GM19468 (cell line): ENCODE measurements around the gene BAIAP2.
"Not testable (repeated sequence)": the region's sequence is repeated elsewhere in the genome, so short reads cannot be mapped to it uniquely, and the experiment has no call there.

Experiments used
- ATAC-seq: cut with Tn5 transposase; IDR thresholded peaks from one replicate; pipeline ENCODE4 v1.9.1; 2021; ENCODE audit warnings: mild to moderate bottlenecking, moderate library complexity, moderate number of reproducible peaks; ENCODE audit not compliant: unreplicated experiment; ENCODE audit errors: extremely low read depth

Gene BAIAP2

DNA sequence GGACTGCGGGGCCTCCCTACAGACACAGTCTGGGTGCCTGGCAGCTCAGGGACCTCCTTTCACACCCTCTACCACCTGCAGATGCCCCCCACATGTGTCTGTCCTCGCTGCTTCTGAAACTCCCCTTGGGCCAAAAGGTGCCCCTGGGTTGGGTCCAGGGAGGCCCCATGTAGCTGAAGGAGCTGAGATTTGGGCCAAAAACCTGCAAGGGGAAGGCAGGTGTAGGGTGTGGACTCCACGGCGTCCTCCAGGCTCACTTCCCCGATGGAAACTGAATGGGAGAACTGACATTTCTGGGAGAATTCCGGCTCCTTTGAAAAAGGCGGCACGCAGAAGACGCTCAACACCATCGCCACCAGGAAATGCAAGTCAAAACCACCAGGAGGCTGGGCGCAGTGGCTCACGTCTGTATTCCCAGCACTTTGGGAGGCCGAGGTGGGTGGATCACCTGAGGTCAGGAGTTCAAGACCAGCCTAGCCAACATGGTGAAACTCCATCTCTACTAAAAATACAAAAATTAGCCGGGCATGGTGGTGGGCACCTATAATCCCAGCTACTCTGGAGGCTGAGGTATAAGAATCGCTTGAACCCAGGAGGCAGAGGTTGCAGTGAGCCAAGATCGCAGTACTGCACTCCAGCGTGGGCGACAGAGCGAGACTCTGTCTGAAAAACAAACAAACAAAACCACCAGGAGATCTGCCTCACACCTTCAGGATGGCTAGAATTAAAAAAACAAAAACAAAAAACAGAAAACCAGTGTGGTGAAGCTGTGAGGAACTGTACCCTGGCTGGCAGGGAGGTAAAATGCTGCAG is 13.2 kb upstream of the BAIAP2 start:
- no peak for ATAC-seq

DNA sequence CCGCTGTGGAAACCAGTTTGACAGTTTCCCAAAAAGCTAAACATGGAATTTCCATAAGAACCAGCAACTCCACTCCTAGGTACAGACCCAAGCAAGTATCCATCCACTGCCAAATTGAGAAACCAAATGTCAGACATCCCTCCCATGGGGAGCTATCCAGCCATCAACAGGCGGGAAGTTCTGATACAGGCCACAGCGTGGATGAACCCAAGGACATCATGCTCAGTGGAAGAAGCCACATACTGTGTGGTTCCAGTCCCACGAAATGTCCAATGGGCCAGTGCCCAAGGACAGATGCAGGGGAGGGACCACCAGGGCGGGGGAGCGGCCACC is 12.6 kb upstream of the BAIAP2 start:
- ATAC-seq, result no peak

DNA sequence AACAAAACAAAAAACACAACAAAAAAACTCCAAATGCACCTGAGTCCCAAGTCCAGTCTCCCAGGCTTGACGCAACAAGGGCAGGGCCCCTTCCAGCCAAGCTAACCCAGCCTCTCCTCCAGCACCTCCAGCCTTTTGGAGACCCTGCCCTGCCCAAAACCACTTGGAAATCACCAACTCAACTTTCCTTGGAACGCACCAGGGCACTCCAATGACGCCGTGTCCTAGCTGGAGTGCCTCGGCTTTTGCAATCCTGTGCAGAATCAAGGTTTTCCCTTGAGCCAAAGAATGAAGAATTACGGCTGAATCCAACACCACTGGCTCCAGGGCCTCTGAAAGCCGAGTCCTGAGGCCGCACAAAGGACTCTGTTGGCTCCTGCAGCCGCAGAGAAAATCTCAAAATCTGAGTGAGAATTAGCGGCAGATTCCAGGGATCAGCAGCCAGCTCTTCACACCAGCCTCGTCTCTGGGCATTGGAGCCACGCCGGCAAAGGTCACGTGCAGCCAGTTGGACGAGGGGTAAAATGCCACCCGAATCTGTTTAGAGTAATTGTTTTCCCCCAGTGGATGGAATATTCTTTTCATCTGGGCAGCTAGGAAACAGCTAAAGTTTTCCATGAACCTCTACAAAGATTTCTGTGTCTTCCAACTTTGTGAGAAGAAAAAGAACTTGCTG is 9.7 kb upstream of the BAIAP2 start:
- no peak for ATAC-seq

- no peak for ATAC-seq
Observed at GRCh38 chr17:81025741-81026129, 9.2 kb upstream of the BAIAP2 start.

DNA sequence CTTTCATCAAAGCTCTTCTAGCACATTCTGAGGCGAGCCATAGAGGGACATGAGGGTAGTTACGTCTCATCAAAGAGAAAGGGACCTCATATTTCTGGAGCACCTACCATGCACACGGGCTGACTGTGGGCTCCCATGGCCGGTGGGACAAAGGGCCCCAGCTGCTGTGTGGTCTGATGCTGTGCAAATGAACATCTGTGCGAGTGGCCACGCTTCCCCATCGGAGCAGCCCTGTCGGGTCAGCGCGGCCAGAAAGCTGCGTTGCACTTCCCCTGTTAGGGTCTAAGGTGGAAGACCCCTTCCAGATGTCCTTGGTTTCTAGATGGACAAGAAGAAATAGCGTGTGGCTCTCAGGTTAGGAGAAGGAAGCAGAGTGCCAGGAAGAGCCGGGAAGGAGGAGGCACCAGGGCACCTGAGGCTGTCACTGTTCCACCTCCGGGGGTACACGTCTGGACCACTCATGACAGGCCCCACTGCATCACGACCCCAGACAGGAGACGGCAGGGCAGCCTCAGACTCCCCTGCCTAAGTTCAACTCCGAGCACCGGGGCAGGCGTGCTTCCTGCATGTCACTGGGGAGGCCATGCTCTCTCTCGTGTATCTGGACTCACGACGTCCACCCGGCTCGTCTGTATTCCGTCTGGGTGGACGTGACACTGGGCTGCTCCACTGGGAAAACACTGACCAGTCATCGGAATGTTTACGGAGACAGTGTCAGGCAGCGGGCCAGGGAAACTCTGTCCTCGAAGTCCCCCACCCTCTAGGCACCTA is 8.5 kb upstream of the BAIAP2 start:
- no peak for ATAC-seq

GRCh38 chr17:81027038-81027437 is 7.9 kb upstream of the BAIAP2 start:
- ATAC-seq, result no peak

- ATAC-seq, result no peak
Observed at GRCh38 chr17:81027591-81028505, 7.1 kb upstream of the BAIAP2 start.

DNA sequence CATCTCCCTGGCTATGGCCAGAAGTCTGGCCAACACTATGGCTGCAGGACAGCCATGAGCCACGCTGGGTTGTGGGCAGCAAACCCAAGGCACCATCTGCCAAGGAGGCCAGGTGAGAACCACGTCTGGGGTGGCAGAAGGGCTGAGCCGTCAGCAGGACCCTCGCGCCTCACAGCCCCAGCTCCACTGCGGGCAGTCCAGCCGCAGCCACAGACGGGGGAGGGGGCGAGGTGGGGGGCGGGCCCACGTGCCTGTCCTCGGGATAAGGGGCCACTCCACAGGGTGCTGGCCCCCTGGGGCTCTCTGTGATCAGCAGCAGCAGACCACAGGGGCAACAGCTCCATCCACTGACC is 6.5 kb upstream of the BAIAP2 start:
- ATAC-seq, result no peak

GRCh38 chr17:81029859-81030258 is 5.1 kb upstream of the BAIAP2 start:
- ATAC-seq, result no peak

GRCh38 chr17:81030312-81030711 is 4.6 kb upstream of the BAIAP2 start:
- not testable (repeated sequence) for ATAC-seq

- ATAC-seq, result no peak
Observed at GRCh38 chr17:81030741-81031565, 4.0 kb upstream of the BAIAP2 start.

- ATAC-seq, result no peak
Observed at GRCh38 chr17:81031566-81032550, 3.1 kb upstream of the BAIAP2 start.

- no peak for ATAC-seq
Observed at GRCh38 chr17:81032641-81033480, 2.1 kb upstream of the BAIAP2 start.

- ATAC-seq, result no peak
Observed at GRCh38 chr17:81033535-81034167, 1.3 kb upstream of the BAIAP2 start.

DNA sequence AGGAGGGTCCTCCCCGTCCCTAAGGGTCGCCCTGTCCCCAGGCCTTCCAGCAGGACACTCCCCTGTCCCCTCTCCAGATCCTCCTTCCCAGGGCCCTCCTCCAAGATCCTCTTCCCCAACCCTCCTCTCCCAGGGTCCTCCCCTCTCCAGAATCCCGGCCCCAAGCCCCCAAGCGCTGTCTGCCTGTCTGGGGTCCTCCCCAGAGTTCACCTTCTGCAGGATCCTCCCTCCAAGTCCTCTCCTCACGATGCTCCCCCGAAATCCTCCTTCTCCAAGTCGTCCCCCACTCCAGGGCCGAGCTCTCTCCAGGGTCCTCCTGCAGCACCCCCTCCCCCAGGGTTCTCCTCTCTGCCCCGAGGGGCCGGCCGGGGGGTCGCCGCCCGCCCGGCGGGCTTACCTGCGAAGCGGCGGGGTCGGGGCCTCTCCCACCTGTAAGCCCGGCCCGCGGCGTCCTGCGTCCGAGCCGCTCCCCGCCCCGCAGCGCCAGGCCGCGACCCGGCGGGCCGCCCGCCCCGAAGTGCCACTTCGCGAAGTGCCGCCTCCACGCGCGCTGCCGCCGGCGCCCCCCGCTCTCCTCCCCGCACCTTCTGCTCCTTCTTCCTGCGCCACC is 678 bp upstream of the BAIAP2 start:
- no peak for ATAC-seq

DNA sequence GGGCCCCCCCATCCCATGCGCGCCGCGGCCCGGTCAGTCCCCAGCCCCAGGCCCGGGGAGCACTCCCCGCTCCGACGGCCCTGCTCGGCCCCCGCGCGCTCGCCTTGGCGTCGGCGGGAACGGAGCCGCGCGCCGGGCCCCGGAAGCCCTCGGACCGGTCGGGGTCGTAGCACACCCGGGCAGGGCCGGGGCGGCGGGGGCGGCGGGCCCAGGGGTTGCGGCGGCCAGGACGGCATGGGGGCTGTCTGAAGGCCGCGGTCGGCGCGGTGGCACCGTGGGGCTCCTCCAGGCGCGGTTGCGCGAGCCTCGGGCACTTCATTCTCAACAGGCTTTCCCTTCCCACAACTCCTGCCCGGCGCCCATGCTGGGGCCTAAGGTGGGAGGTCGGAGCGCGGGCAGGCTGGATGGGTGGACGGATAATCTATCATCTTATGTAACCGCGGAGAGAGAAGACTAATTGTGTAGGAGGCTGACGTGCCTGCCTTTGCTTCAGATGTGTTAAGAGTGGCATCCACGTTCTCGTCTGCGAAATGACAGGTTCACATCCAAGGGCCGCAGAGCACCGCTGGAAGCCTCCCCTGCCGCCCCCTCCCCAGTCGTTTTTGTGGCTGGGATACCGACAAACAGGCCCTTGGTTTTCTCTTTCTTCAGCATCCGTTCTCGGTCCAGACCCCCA is 708 bp downstream of the BAIAP2 start:
- ATAC-seq, result no peak
